A673 (cell line): ENCODE data around the gene CEP85. TPM values are rescaled to one million over a fixed set of nuclear protein-coding genes. Genes with fewer than 3 reads are reported as not detected.

Experiments used
- BruUV-seq: library from RNA; stranded (reverse); fragments of 400-500 nt; replicated peaks from 2 replicates; lab custom pipeline; 2021; lab: Mats Ljungman, UMichigan
- CTCF ChIA-PET: fragments of 300-600 bp; sonication (Branson Sonifier 250); formaldehyde crosslinking; loops from one replicate; lab custom pipeline; 2022; ENCODE audit warnings: antibody characterized with exemption; lab: Charles Lee
- POLR2A ChIA-PET: fragments of 300-600 bp; sonication (Branson Sonifier 250); formaldehyde crosslinking; loops from one replicate; lab custom pipeline; 2022; ENCODE audit warnings: antibody characterized with exemption; ENCODE audit not compliant: low non-redundant PET; lab: Charles Lee
- DNase-seq: peaks from one replicate; pipeline ENCODE4 v3.0.0-alpha.2; 2015; ENCODE audit warnings: low spot score
- H3K27ac ChIP-seq: fragments of 200-600 bp; sonication (generic); 2 replicates; pipeline ENCODE4 v1.5.1; 2016; ENCODE audit warnings: mixed run types, low read depth, mild to moderate bottlenecking, mixed read lengths, antibody characterized with exemption, low read length; ENCODE audit not compliant: poor library complexity, severe bottlenecking
- H3K27me3 ChIP-seq: fragments of 200-600 bp; sonication (generic); replicated peaks from 2 replicates; pipeline ENCODE4 v1.6.1; 2017; ENCODE audit warnings: mixed run types, low read depth, mild to moderate bottlenecking, mixed read lengths, antibody characterized with exemption, low read length; ENCODE audit not compliant: insufficient read depth, poor library complexity
- H3K36me3 ChIP-seq: fragments of 200-600 bp; sonication (generic); 2 replicates; pipeline ENCODE4 v1.6.1; 2016; ENCODE audit warnings: mixed run types, mild to moderate bottlenecking, mixed read lengths, antibody characterized with exemption, low read length; ENCODE audit not compliant: insufficient read depth, poor library complexity, severe bottlenecking
- H3K4me1 ChIP-seq: fragments of 200-600 bp; sonication (generic); 2 replicates; pipeline ENCODE4 v1.6.1; 2017; ENCODE audit warnings: mixed run types, mild to moderate bottlenecking, mixed read lengths, antibody characterized with exemption, low read length; ENCODE audit not compliant: insufficient read depth, poor library complexity, severe bottlenecking
- H3K4me3 ChIP-seq: fragments of 200-600 bp; sonication (generic); 2 replicates; pipeline ENCODE4 v1.5.1; 2016; ENCODE audit warnings: low read depth, mixed run types, mild to moderate bottlenecking, mixed read lengths, low read length; ENCODE audit not compliant: poor library complexity, severe bottlenecking
- H3K9me3 ChIP-seq: fragments of 200-600 bp; sonication (generic); 2 replicates; pipeline ENCODE4 v1.6.1; 2016; ENCODE audit warnings: mixed run types, low read depth, mild to moderate bottlenecking, mixed read lengths, antibody characterized with exemption, low read length; ENCODE audit not compliant: poor library complexity, severe bottlenecking
- EZH2 ChIP-seq: fragments of 200-600 bp; sonication (generic); IDR thresholded peaks from 2 replicates; pipeline ENCODE4 v1.6.1; 2017; ENCODE audit warnings: borderline replicate concordance, low read depth, mild to moderate bottlenecking, mixed read lengths, antibody characterized with exemption, low read length; ENCODE audit not compliant: poor library complexity, severe bottlenecking
- intact Hi-C: fragments of 100-400 bp; cut with micrococcal nuclease; formaldehyde crosslinking; loops from one replicate; pipeline ENCODE4 v1.10.0; 2022; ENCODE audit not compliant: unreplicated experiment
- total RNA-seq: library from RNA; stranded (reverse); gene quantifications from 2 replicates; pipeline ENCODE4 v1.2.3, GENCODE V29; 2021
- TF ChIP-seq, protein P1 (sequence below): fragments of 300-800, 200-600 bp; sonication (generic); conservative IDR thresholded peaks from 2 replicates; pipeline ENCODE4 v1.5.1; 2017; ENCODE audit warnings: low read depth, mild to moderate bottlenecking, antibody characterized with exemption, low read length, moderate library complexity, mixed read lengths

CEP85 gene
- total RNA-seq, 1 experiment from 2014 or later: 51.3 TPM

DNA sequence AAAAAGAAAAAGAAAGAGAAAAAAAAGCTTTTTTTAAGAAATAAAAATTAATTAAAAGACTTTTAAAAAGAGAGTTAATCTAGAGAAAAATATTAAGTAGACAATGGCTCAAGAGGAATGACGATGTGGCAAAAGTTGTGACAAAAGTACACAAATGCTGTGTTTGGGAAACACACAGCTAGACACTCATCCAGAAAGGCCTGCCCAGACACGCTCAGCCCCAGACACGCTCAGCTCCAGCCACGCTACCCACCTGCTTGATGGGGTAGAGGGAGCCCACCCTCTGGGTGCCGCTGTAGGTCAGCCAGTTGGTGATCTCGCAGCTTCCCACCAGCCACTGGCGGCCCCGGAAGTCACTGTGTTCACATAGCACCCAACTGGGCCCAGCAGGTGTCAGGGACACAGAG is 94.0 kb downstream of the CEP85 start:
- POLR2A ChIA-PET: no interaction called here

More for the DNA sequence above, 94.0 kb downstream of the CEP85 start:
- intact Hi-C loops: no loop called here
- no peak for TF ChIP-seq EZH2
- TF ChIP-seq, protein P1, sequence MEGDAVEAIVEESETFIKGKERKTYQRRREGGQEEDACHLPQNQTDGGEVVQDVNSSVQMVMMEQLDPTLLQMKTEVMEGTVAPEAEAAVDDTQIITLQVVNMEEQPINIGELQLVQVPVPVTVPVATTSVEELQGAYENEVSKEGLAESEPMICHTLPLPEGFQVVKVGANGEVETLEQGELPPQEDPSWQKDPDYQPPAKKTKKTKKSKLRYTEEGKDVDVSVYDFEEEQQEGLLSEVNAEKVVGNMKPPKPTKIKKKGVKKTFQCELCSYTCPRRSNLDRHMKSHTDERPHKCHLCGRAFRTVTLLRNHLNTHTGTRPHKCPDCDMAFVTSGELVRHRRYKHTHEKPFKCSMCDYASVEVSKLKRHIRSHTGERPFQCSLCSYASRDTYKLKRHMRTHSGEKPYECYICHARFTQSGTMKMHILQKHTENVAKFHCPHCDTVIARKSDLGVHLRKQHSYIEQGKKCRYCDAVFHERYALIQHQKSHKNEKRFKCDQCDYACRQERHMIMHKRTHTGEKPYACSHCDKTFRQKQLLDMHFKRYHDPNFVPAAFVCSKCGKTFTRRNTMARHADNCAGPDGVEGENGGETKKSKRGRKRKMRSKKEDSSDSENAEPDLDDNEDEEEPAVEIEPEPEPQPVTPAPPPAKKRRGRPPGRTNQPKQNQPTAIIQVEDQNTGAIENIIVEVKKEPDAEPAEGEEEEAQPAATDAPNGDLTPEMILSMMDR: no peak
- CTCF ChIA-PET: no interaction called here
- no peak for DNase-seq
- no peaks in the 10 kb centered on the region for H3K27me3 ChIP-seq
- H3K4me3 ChIP-seq: no peak overlapping the region
- H3K36me3 ChIP-seq: no peaks in the 10 kb centered on the region
- no peak overlapping the region for H3K27ac ChIP-seq
- no TSS peak for BruUV-seq
- H3K9me3 ChIP-seq: no peaks in the 10 kb centered on the region
- no peaks in the 10 kb centered on the region for H3K4me1 ChIP-seq

Other genes starting within 250 kb of the CEP85 start
- gene PAFAH2, start 236.1 kb upstream of the CEP85 start, total RNA-seq: 6.7 and 7.2 TPM in 2 replicates
- 0.07 TPM in 1 of 2 replicates, not detected in the other for gene EXTL1, start 212.4 kb upstream of the CEP85 start, total RNA-seq
- gene SLC30A2, start 188.1 kb upstream of the CEP85 start, total RNA-seq: not detected in 2 replicates
- not detected in 2 replicates for gene TRIM63, start 166.6 kb upstream of the CEP85 start, total RNA-seq
- 12.9 and 13.4 TPM in 2 replicates for gene PDIK1L, start 122.4 kb upstream of the CEP85 start, total RNA-seq
- gene FAM110D, start 75.1 kb upstream of the CEP85 start, total RNA-seq: 0.64 and 0.85 TPM in 2 replicates
- gene C1orf232, start 65.2 kb upstream of the CEP85 start, total RNA-seq: not detected in 2 replicates
- gene ZNF593, start 64.3 kb upstream of the CEP85 start, total RNA-seq: 61.9 and 62.3 TPM in 2 replicates
- gene ZNF593OS, start 62.4 kb upstream of the CEP85 start, total RNA-seq: not detected in 2 replicates
- 1.6 and 1.8 TPM in 2 replicates for gene CNKSR1, start 56.7 kb upstream of the CEP85 start, total RNA-seq
- gene CATSPER4, start 43.6 kb upstream of the CEP85 start, total RNA-seq: not detected in 2 replicates
- gene SH3BGRL3, start 45.9 kb downstream of the CEP85 start, total RNA-seq: 133 and 138 TPM in 2 replicates
- 22.1 and 25.4 TPM in 2 replicates for gene UBXN11, start 72.4 kb downstream of the CEP85 start, total RNA-seq
- not detected in 2 replicates for gene CD52, start 83.8 kb downstream of the CEP85 start, total RNA-seq
- not detected in 2 replicates for gene CRYBG2, start 119.9 kb downstream of the CEP85 start, total RNA-seq
- gene ZNF683, start 138.6 kb downstream of the CEP85 start, total RNA-seq: not detected in 2 replicates
- gene LIN28A, start 176.6 kb downstream of the CEP85 start, total RNA-seq: 0.15 and 0.39 TPM in 2 replicates
- gene DHDDS, start 198.1 kb downstream of the CEP85 start, total RNA-seq: 50.7 and 53.6 TPM in 2 replicates
- 1,074 and 1,080 TPM in 2 replicates for gene HMGN2, start 238.2 kb downstream of the CEP85 start, total RNA-seq